Spleen (tissue), 11 donors: ENCODE data around the gene GRPR. TPM values are rescaled to one million over a fixed set of nuclear protein-coding genes. Genes with fewer than 3 reads are reported as not detected.
A peak's percentile ranks its signal among the peaks of the same experiment; 100 is the strongest.

Experiments
- DNase-seq: peaks from one replicate; pipeline ENCODE4 v3.0.0-alpha.2; 2020
- H3K27ac ChIP-seq, 8 donors: fragments of 200-600 bp; sonication (generic) in 7 of 8; 1 replicate in 4 of 8; 2 replicates in 4 of 8; pipeline versions ENCODE4 v1.5.0 to v1.8.0; 2016 to 2021; ENCODE audit warnings: inconsistent platforms in 4 of 8, mild to moderate bottlenecking in 4 of 8, moderate library complexity in 1 of 8
- H3K27me3 ChIP-seq, 7 donors: fragments of 200-600 bp; sonication (generic) in 6 of 7; replicated peaks in 1 of 7; 1 replicate in 4 of 7; 2 replicates in 3 of 7; pipeline versions ENCODE4 v1.5.0 to v1.8.0; 2016 to 2021; ENCODE audit warnings: inconsistent platforms in 3 of 7, mild to moderate bottlenecking in 1 of 7
- H3K36me3 ChIP-seq, 6 donors: fragments of 200-600 bp; sonication (generic) in 5 of 6; 1 replicate in 4 of 6; 2 replicates in 2 of 6; pipeline versions ENCODE4 v1.5.0 to v1.8.0; 2016 to 2021; ENCODE audit warnings: inconsistent platforms in 2 of 6
- H3K4me1 ChIP-seq, 6 donors: fragments of 200-600 bp; sonication (generic) in 5 of 6; 1 replicate in 3 of 6; 2 replicates in 3 of 6; pipeline versions ENCODE4 v1.5.0 to v1.8.0; 2016 to 2021; ENCODE audit warnings: inconsistent platforms in 3 of 6
- H3K4me3 ChIP-seq, 8 donors: fragments of 200-600 bp; sonication (generic) in 7 of 8; 1 replicate in 4 of 8; 2 replicates in 4 of 8; pipeline versions ENCODE4 v1.5.0 to v1.8.0; 2016 to 2021; ENCODE audit warnings: inconsistent platforms in 4 of 8, mild to moderate bottlenecking in 4 of 8, moderate library complexity in 2 of 8
- H3K9me3 ChIP-seq, 8 donors: fragments of 200-600 bp; sonication (generic) in 7 of 8; 1 replicate in 4 of 8; 2 replicates in 4 of 8; pipeline versions ENCODE4 v1.5.0 to v1.8.0; 2016 to 2021; ENCODE audit warnings: inconsistent platforms in 4 of 8
- CTCF ChIP-seq, 11 experiments: fragments of 200-600 bp in 7 of 11; fragments of 450-650 bp in 4 of 11; sonication (generic) in 4 of 11; IDR thresholded peaks in 8 of 11; conservative IDR thresholded peaks in 3 of 11; 1 replicate in 7 of 11; 2 replicates in 4 of 11; pipeline versions ENCODE4 v1.4.0 to v1.8.0; 2016 to 2021; ENCODE audit warnings: antibody characterized with exemption in 11 of 11, inconsistent platforms in 4 of 11, mild to moderate bottlenecking in 1 of 11
- POLR2A ChIP-seq, 3 donors: fragments of 450-650 bp; IDR thresholded peaks; one replicate each; pipeline ENCODE4 v1.5.1; 2017; ENCODE audit warnings: antibody characterized with exemption in 3 of 3, mild to moderate bottlenecking in 1 of 3
- POLR2AphosphoS5 ChIP-seq, 3 donors: sonication (generic); formaldehyde crosslinking; IDR thresholded peaks; one replicate each; pipeline ENCODE4 v1.5.1; 2017; ENCODE audit warnings: antibody characterized with exemption in 3 of 3
- whole genome bisulfite sequencing, 5 donors: extraction: QIAGEN DNeasy Blood & Tissue Kit in 3 of 5; methylation state at CpG; one replicate each; pipeline versions ENCODE4 v1.1.5 to v1.1.7; 2013 to 2018; 5-methylcytosine and 5-hydroxymethylcytosine counted together
- intact Hi-C: fragments of 100-400 bp; cut with DNase I; formaldehyde crosslinking; loops from one replicate; pipeline ENCODE4 v1.15.0; 2023; ENCODE audit warnings: low total_unique reads
- polyA plus RNA-seq, 3 donors: library from polyadenylated mRNA; stranded (reverse); fragments of 200-250 nt; gene quantifications; one replicate each; pipeline ENCODE4 v1.2.1, GENCODE V29; 2013
- total RNA-seq, 7 donors: library from RNA; depleted of rRNA in 3 of 7; stranded (reverse); fragments of >200 nt in 3 of 7; fragmentation: NEBNext Ultra II Directional in 4 of 7; extraction: Animal tissue kit (Norgen Biotek cat#: 25700) in 4 of 7; gene quantifications; one replicate each; pipeline versions ENCODE4 v1.1.0 to v1.2.1, GENCODE V29; 2016 to 2021
- donor health status: healthy with polysubstance abuse.
- donor health status: DM: no; HTN: no; CAD: no; lungs with moderate emphysema.
- donor health status: DM: no; HTN: no; CAD: no.
- donor health status: Bipolar disorder and iron deficiency.
- donor health status: healthy.
- donor health status: DM: no; HTN: no; CAD: no.
- donor health status: DM: yes; HTN: yes; CAD: no.

The GRPR gene
- total and polyA plus RNA-seq, 10 donors, result 0.06 to 0.47 (median 0.23) TPM; not detected in 6

DNA sequence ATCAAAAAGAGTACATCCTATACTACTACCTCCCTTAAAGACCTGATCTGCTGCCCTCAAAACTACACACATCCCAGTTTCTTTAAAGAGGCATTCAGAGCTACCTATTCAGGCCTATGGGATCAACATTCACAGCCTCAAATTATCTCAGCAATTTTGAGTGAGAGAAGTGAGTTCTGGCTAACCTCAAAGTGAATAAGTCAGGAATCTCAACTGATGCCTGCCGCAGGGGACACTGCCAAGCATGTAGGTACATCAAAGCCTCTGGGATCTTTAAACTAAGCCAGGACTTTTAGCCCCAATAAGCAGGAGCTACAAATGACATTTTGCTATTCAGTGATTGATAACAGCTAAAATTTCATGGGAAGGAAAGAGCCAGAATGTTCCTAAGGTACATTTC is 11.6 kb downstream of the GRPR start:
- H3K27ac ChIP-seq, result no peak overlapping the region
- 60 to 93% (median 75%) methylated on average over 1 of the region's 1 CpG for WGBS, 5 donors
- intact Hi-C loops, result no loop called here
- no peaks in the 10 kb centered on the region for H3K9me3 ChIP-seq
- no peaks in the 10 kb centered on the region for H3K4me1 ChIP-seq
- peaks cover 0 to 15% (median 0%) of the 10 kb centered on the region in 7 donors for H3K27me3 ChIP-seq
- DNase-seq, result no peak
- no peaks in the 10 kb centered on the region for H3K36me3 ChIP-seq
- no peak overlapping the region for H3K4me3 ChIP-seq
- no peak for TF ChIP-seq POLR2AphosphoS5 (IDR thresholded peaks at IDR 0.05)
- no peak for TF ChIP-seq CTCF (IDR thresholded peaks at IDR 0.05 in 8 of 11, conservative IDR thresholded peaks at IDR 0.05 in 3 of 11)
- no peak for TF ChIP-seq POLR2A (IDR thresholded peaks at IDR 0.05)

GRCh38 chrX:16136080-16136479 is 12.7 kb downstream of the GRPR start:
- H3K9me3 ChIP-seq, result no peaks in the 10 kb centered on the region
- H3K36me3 ChIP-seq, result no peaks in the 10 kb centered on the region
- H3K27me3 ChIP-seq, result peaks cover 0 to 19% (median 0%) of the 10 kb centered on the region in 7 donors
- intact Hi-C loops, result no loop called here
- H3K27ac ChIP-seq, result no peak overlapping the region
- H3K4me3 ChIP-seq, result no peak overlapping the region
- TF ChIP-seq POLR2A (IDR thresholded peaks at IDR 0.05) (no peak), CTCF (IDR thresholded peaks at IDR 0.05 in 8 of 11, conservative IDR thresholded peaks at IDR 0.05 in 3 of 11) (no peak), POLR2AphosphoS5 (IDR thresholded peaks at IDR 0.05) (no peak)
- H3K4me1 ChIP-seq, result no peaks in the 10 kb centered on the region
- no peak for DNase-seq
- WGBS, 5 donors, result 69 to 88% (median 74%) methylated on average over 2 of the region's 2 CpGs

DNA sequence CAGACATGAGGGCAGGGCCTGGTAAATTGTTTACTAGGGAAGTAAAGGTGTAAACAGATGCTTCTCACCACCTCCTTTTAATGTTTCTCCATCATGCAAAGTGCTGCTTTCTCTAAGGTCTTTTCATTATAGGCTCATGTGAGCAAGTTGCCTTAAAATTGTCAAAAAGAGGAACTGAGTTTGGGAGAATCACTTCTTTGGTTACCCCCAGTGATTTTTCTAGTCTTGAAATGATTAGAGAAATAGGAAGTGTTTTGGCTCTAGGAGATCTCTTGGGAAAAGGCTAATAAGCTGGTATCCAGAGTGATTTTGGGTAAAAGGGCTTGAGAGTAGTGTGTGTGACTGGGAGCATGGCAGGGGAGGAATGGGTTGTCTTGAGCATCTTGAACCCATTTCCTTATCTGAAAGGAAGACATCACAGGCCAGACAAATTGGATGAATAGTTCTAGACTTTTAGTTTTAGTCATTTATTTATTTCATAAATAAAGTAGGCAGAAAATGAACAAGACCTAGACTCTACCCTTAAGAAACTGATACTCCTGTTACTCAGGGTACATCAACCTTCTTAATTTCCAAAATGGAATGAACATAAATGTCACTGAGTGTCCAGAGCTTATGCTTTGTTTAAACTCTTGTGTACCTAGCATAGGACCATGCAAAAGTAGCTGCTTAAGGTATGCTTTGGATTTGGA is 14.2 kb downstream of the GRPR start:
- intact Hi-C loops, result no loop called here
- no peaks in the 10 kb centered on the region for H3K9me3 ChIP-seq

DNA sequence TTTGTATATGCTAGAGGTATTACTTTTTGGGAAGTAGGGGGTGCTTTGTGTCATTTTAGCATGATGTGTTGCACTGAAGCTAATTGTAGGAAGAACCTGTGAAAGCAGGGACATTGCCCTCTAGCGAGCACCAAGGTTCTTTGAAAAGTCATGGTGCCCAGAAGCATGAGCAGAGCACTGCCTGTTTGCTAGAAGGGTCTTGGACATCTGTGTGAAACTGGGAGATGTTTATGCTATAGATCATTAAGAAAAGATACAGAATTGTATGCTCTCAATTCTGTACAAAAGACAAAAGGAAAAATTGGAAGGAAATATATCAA is 14.7 kb downstream of the GRPR start:
- Histone ChIP-seq H3K9me3 (no peaks in the 10 kb centered on the region), H3K36me3 (no peaks in the 10 kb centered on the region), H3K27me3 (peaks cover 0 to 21% (median 0%) of the 10 kb centered on the region in 7 donors), H3K4me3 (no peak overlapping the region), H3K4me1 (no peaks in the 10 kb centered on the region), H3K27ac (no peak overlapping the region)
- no peak for DNase-seq
- 21 to 60% (median 47%) methylated on average over 1 of the region's 1 CpG for WGBS, 5 donors
- intact Hi-C loops, result no loop called here
- peak in 2 of 11 experiments; percentile 19 to 22 for TF ChIP-seq CTCF (IDR thresholded peaks at IDR 0.05 in 8 of 11, conservative IDR thresholded peaks at IDR 0.05 in 3 of 11)
- no peak for TF ChIP-seq POLR2AphosphoS5 (IDR thresholded peaks at IDR 0.05)

More for the DNA sequence above, 14.2 kb downstream of the GRPR start:
- H3K4me3 ChIP-seq, result no peak overlapping the region
- DNase-seq, result no peak
- H3K27ac ChIP-seq, result no peak overlapping the region
- TF ChIP-seq POLR2AphosphoS5 (IDR thresholded peaks at IDR 0.05), result no peak
- TF ChIP-seq CTCF (IDR thresholded peaks at IDR 0.05 in 8 of 11, conservative IDR thresholded peaks at IDR 0.05 in 3 of 11), result no peak
- no peak for TF ChIP-seq POLR2A (IDR thresholded peaks at IDR 0.05)
- H3K27me3 ChIP-seq, result peaks cover 0 to 16% (median 0%) of the 10 kb centered on the region in 7 donors
- H3K4me1 ChIP-seq, result no peaks in the 10 kb centered on the region
- no peaks in the 10 kb centered on the region for H3K36me3 ChIP-seq
